CD4-positive, alpha-beta T cell (primary cell): ENCODE measurements around the gene TBATA. TPM values are rescaled to one million over a fixed set of nuclear protein-coding genes. Genes with fewer than 3 reads are reported as not detected.

Source experiments
- ATAC-seq: fragments of 200-7000 bp; cut with Tn5 transposase; one replicate; pipeline ENCODE4 v1.10.0; 2022; ENCODE audit warnings: mild to moderate bottlenecking; ENCODE audit not compliant: poor library complexity
- CTCF ChIA-PET: fragments of 350-600 bp; sonication (Branson Sonifier 250); formaldehyde crosslinking; loops from one replicate; lab custom pipeline; 2021; ENCODE audit warnings: antibody characterized with exemption, inconsistent platforms; lab: Charles Lee
- POLR2A ChIA-PET: fragments of 350-600 bp; sonication (Branson Sonifier 250); formaldehyde crosslinking; loops from one replicate; lab custom pipeline; 2021; ENCODE audit warnings: antibody characterized with exemption, inconsistent platforms; lab: Charles Lee
- DNase-seq, 14 experiments: peaks; one replicate each; pipeline ENCODE4 v3.0.0-alpha.2; 2013 to 2020; ENCODE audit warnings: mixed read lengths in 2 of 14
- H3K27ac ChIP-seq, 2 donors: one replicate each; pipeline versions ENCODE4 v1.5.1 to v1.7.0; 2013; ENCODE audit warnings: low read length in 2 of 2, low read depth in 1 of 2, mild to moderate bottlenecking in 1 of 2
- H3K27me3 ChIP-seq, 2 experiments: 1 replicate in 1 of 2; 2 replicates in 1 of 2; pipeline versions ENCODE4 v1.6.1 to v1.7.0; 2013; ENCODE audit warnings: low read length in 2 of 2, control low read depth in 1 of 2, mild to moderate bottlenecking in 1 of 2, moderate library complexity in 1 of 2; ENCODE audit not compliant: insufficient read depth in 2 of 2, control insufficient read depth in 1 of 2
- H3K36me3 ChIP-seq: one replicate; pipeline ENCODE4 v1.6.1; 2013; ENCODE audit warnings: low read length, control low read depth; ENCODE audit not compliant: insufficient read depth
- H3K4me1 ChIP-seq: one replicate; pipeline ENCODE4 v1.6.1; 2013; ENCODE audit warnings: low read length, control low read depth; ENCODE audit not compliant: insufficient read depth
- H3K4me3 ChIP-seq: one replicate; pipeline ENCODE4 v1.5.1; 2013; ENCODE audit warnings: mild to moderate bottlenecking, low read length, moderate library complexity
- H3K9me3 ChIP-seq, 2 experiments: 1 replicate in 1 of 2; 2 replicates in 1 of 2; pipeline versions ENCODE4 v1.6.1 to v1.7.0; 2013; ENCODE audit warnings: low read length in 2 of 2, mild to moderate bottlenecking in 2 of 2, control low read depth in 1 of 2, moderate library complexity in 1 of 2; ENCODE audit not compliant: control insufficient read depth in 1 of 2, insufficient read depth in 1 of 2
- H3K27ac Mint-ChIP-seq: one replicate; pipeline ENCODE4 v1.8.0; 2020; ENCODE audit warnings: mixed read lengths
- H3K27me3 Mint-ChIP-seq: one replicate; pipeline ENCODE4 v1.8.0; 2021; ENCODE audit warnings: mixed read lengths
- H3K36me3 Mint-ChIP-seq: one replicate; pipeline ENCODE4 v1.8.0; 2021; ENCODE audit warnings: low read depth, mixed read lengths
- H3K4me1 Mint-ChIP-seq: one replicate; pipeline ENCODE4 v1.8.0; 2021; ENCODE audit warnings: low read depth, mixed read lengths
- H3K4me3 Mint-ChIP-seq: one replicate; pipeline ENCODE4 v1.8.0; 2020; ENCODE audit warnings: mild to moderate bottlenecking, mixed read lengths
- H3K9me3 Mint-ChIP-seq: one replicate; pipeline ENCODE4 v1.8.0; 2020; ENCODE audit warnings: mixed read lengths
- CTCF ChIP-seq: fragments of 200-600 bp; IDR thresholded peaks from one replicate; pipeline ENCODE4 v1.8.0; 2022; ENCODE audit warnings: antibody characterized with exemption, mild to moderate bottlenecking
- intact Hi-C, 2 experiments: fragments of 100-400 bp; cut with DNase I in 1 of 2; cut with micrococcal nuclease in 1 of 2; formaldehyde crosslinking; loops; one replicate each; pipeline versions ENCODE4 v1.15.1 to v1.9.0; 2023 to 2025; cut with DNase I, micrococcal nuclease
- total RNA-seq, 174 experiments: library from RNA in 2 of 174; stranded (reverse) in 2 of 174; gene quantifications; one replicate each; pipeline ENCODE4 v1.2.3 and lab custom pipeline; 2021 to 2026

The TBATA gene
- total RNA-seq, 2 experiments from 2014 or later: not detected

- Histone ChIP-seq H3K27ac (peak overlapping the region in 1 of 2 donors; percentile 44), H3K4me1 (peaks cover 25% of the 10 kb centered on the region), H3K9me3 (no peaks in the 10 kb centered on the region), H3K36me3 (peaks cover 12% of the 10 kb centered on the region), H3K4me3 (peak overlapping the region; percentile 79), H3K27me3 (no peaks in the 10 kb centered on the region)
- TF ChIP-seq CTCF: no peak
- H3K4me1 Mint-ChIP-seq: peaks cover 53% of the 10 kb centered on the region
- intact Hi-C loops: loop anchor here in 1 of 2 experiments (5.0 to 10.0 kb wide), 3 partner anchors 339 to 672 kb away; partner anchors contain the start of genes PALD1, PPA1 and TYSND1
- ATAC-seq (peak; percentile 38), DNase-seq (peak in 13 of 14 experiments; percentile 7 to 65 (median 19))
- H3K36me3 Mint-ChIP-seq: peaks cover 31% of the 10 kb centered on the region
- peak overlapping the region; percentile 80 for H3K27ac Mint-ChIP-seq
- ChIA-PET POLR2A (interaction anchor here (1.0 to 2.5 kb wide), 2 partner anchors 63 to 71 kb away, joined by 3 to 9 read pairs; no protein-coding TSS in a partner anchor), CTCF (interaction anchor here (0.7 to 1.4 kb wide), 5 partner anchors 10 to 71 kb away, joined by 3 to 6 read pairs (median 3); no protein-coding TSS in a partner anchor)
- H3K9me3 Mint-ChIP-seq: no peaks in the 10 kb centered on the region
- H3K4me3 Mint-ChIP-seq: peak overlapping the region; percentile 90
- H3K27me3 Mint-ChIP-seq: no peaks in the 10 kb centered on the region
Observed at GRCh38 chr10:70816220-70816894, 31.2 kb upstream of the TBATA start.

- Mint-ChIP-seq H3K4me3 (peak within 1 kb of the TSS; percentile 90), H3K4me1 (peaks cover 52% of the 10 kb centered on the region), H3K36me3 (peaks cover 24% of the 10 kb centered on the region), H3K27me3 (no peaks in the 10 kb centered on the region), H3K27ac (peak within 1 kb of the TSS; percentile 80), H3K9me3 (no peaks in the 10 kb centered on the region)
- peaks cover 8% of the 10 kb centered on the region for H3K36me3 ChIP-seq
- peaks cover 25% of the 10 kb centered on the region for H3K4me1 ChIP-seq
- peak within 1 kb of the TSS; percentile 79 for H3K4me3 ChIP-seq
- ATAC-seq (peak; percentile 89), DNase-seq (peak; percentile 64 to 92 (median 82))
- ChIA-PET POLR2A (interaction anchor here (1.0 to 2.5 kb wide), 2 partner anchors 63 to 72 kb away, joined by 3 to 9 read pairs; no protein-coding TSS in a partner anchor), CTCF (interaction anchor here (0.7 to 1.4 kb wide), 5 partner anchors 10 to 72 kb away, joined by 3 to 6 read pairs (median 3); no protein-coding TSS in a partner anchor)
- no peaks in the 10 kb centered on the region for H3K27me3 ChIP-seq
- intact Hi-C loops: loop anchor here (1.0 to 10.0 kb wide), 4 partner anchors 65 to 671 kb away; partner anchors contain the start of genes PALD1 (in 1 of the 2), PPA1 (in 1 of the 2) and TYSND1 (in 1 of the 2)
- peak; percentile 88 for TF ChIP-seq CTCF
- H3K9me3 ChIP-seq: no peaks in the 10 kb centered on the region
- H3K27ac ChIP-seq: peak within 1 kb of the TSS in 1 of 2 donors; percentile 44
Observed at GRCh38 chr10:70815504-70816219, 30.5 kb upstream of the TBATA start, which contains the start of gene SGPL1. Gene SGPL1 (plus strand): TSS chr10:70815948. CDS start chr10:70816854, 906 bp downstream.

GRCh38 chr10:70814126-70814525 is 28.9 kb upstream of the TBATA start:
- CTCF ChIA-PET: no interaction called here

More at GRCh38 chr10:70814126-70814525, 28.9 kb upstream of the TBATA start:
- peak overlapping the region; percentile 85 for H3K4me3 Mint-ChIP-seq
- intact Hi-C loops: loop anchor here in 1 of 2 experiments (10.0 kb wide), 1 partner anchor 669 kb away; the partner anchor contains the start of gene TYSND1
- TF ChIP-seq CTCF: no peak
- peak overlapping the region; percentile 77 for H3K27ac Mint-ChIP-seq
- Histone ChIP-seq H3K27me3 (no peaks in the 10 kb centered on the region), H3K4me3 (no peak overlapping the region), H3K4me1 (peaks cover 25% of the 10 kb centered on the region), H3K27ac (no peak overlapping the region), H3K36me3 (peaks cover 2% of the 10 kb centered on the region), H3K9me3 (no peaks in the 10 kb centered on the region)
- H3K4me1 Mint-ChIP-seq: peaks cover 44% of the 10 kb centered on the region
- no peaks in the 10 kb centered on the region for H3K9me3 Mint-ChIP-seq
- ATAC-seq (no peak), DNase-seq (no peak)
- POLR2A ChIA-PET: interaction anchor here (0.7 kb wide), 1 partner anchor 446 kb away, joined by 3 read pairs; no protein-coding TSS in a partner anchor
- no peaks in the 10 kb centered on the region for H3K27me3 Mint-ChIP-seq
- H3K36me3 Mint-ChIP-seq: peaks cover 14% of the 10 kb centered on the region
